Measurements from ENCODE around the gene SRP68.
"Not testable (repeated sequence)": the region's sequence is repeated elsewhere in the genome, so short reads cannot be mapped to it uniquely, and the experiment has no call there.

The SRP68 gene

DNA sequence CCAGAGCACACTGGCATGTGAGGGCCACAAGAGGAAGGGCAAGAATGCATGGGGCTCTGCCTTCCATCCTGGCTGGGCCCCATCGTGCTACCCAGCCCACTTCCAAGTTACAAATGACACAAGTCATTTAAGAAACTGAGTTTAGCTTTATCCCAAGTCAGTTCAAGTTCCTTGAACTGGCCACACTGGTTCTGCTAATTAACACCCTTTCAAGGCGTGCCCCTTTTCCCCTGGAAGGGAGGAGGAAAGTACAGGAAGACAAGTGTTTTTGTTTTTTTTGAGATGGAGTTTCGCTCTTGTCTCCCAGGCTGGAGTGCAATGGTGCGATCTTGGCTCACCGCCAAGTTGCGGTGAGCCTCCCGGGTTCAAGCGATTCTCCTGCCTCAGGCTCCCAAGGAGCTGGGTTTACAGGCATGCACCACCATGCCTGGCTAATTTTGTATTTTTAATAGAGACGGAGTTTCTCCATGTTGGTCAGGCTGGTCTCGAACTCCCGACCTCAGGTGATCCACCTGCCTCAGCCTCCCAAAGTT, 27.8 kb downstream of the SRP68 start:
- DNase-seq (ENCODE audit: low spot score): not testable (repeated sequence)

DNA sequence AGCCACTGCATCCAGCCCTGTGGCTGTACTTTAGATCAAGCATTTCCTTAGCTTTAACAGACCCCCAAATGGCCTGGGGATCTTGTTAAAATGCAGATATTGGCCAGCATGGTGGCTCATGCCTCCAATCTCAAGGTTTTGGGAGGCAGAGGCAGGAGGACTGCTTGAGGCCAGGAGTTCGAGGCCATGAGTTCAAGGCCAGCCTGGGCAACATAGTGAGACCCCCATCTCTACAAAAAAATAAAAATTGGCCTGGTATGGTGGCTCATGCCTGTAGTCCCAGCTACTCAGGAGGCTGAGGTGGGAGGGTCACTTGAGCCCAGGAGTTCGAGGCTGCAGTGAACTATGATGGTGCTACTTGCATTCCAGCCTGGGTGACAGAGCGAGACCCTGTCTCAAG, 29.4 kb downstream of the SRP68 start:
- not testable (repeated sequence) for DNase-seq (ENCODE audit: low spot score)

DNA sequence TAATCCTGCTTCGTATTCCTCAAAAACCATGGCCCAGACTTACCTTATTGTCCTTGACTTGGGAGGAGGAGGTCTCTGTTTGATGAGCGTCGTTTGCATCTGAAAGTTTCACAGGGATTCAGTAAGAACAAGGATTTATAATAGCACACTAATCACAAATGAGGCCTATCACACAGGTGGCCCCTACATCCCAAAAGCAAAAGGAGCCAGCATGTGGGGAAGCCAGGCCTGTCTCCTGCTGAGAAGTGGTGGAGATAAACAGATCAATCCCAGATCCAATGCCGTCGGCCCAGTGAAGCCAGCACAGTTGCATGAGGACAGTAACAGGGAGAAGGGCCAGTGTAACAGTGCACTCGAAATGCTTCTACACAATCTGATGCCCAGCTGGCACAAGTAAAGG, 31.9 kb downstream of the SRP68 start:
- no peak for DNase-seq (ENCODE audit: low spot score)

DNA sequence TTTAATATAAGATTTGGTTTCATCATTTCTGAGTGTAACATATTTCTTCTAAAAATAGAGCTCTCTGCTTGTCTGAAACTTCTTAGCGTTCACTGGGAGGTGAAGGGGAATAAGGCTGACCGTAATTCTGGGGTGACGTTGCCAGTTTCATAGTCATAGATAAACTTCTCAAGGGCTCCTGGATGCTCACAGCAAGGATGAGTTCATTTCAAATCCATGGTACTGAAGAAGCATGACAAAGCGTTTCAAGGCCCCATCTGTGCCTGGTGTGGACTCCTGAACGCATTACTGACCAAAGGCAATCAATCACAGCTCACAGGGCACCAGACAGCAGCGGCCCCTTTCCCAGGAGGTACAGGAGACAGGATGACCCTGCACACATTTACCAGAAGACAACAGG, 33.2 kb downstream of the SRP68 start:
- DNase-seq (ENCODE audit: low spot score): no peak

DNA sequence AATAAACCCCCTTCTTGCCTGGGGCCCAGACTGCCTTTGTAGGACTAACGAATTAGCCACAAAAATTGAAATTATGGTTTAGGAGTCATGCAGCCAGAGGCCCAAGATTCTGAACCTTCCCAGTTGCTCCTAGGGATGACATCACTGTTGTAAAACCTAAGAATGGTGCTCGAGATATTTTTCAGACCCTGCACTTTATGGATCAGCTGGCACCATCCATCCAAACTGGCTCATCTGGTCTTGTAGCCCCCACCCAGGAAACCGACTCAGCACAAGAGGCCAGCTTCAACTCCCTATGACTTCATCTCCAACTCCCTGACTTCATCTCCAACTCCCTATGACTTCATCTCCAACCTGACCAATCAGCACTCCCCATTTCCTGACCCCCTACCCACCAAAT, 34.3 kb downstream of the SRP68 start:
- DNase-seq (ENCODE audit: low spot score): no peak

DNA sequence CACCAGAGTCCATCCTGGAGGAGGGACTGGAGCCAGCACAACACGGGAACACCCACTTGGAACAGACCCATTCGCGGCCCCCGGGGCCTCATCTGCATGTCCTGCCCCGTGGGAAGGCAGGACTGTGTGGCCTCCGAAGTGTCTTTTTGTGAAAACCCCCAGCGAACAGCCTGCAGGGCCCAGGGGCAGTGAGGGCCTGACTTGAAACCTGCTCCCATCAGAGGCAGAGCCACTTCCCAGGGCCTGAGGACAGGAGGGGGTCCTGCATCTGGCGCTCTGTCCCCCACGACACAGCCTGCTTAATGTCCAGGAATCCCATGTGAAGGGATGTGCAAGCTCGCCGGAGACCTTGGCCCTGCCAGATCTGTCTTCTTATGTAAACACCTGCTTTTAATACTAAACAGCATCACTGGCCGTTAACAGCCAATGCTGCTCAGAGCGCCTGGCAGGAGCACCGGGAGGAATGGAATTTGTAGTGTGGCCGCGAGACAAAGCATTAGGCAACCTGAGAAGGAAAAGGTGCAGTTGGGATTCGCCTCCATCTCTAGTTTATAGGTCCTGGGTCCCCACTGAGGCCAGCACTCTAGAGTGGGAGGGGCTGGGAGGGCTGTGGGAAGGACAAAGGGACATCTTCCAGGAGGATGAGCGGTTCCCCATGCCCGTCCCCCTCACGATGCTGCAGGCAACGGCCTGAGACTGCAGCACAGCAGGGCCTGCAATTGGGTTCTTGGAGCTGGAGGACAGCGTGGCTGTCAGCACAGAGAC, 35.6 kb downstream of the SRP68 start:
- DNase-seq (ENCODE audit: low spot score): no peak

DNA sequence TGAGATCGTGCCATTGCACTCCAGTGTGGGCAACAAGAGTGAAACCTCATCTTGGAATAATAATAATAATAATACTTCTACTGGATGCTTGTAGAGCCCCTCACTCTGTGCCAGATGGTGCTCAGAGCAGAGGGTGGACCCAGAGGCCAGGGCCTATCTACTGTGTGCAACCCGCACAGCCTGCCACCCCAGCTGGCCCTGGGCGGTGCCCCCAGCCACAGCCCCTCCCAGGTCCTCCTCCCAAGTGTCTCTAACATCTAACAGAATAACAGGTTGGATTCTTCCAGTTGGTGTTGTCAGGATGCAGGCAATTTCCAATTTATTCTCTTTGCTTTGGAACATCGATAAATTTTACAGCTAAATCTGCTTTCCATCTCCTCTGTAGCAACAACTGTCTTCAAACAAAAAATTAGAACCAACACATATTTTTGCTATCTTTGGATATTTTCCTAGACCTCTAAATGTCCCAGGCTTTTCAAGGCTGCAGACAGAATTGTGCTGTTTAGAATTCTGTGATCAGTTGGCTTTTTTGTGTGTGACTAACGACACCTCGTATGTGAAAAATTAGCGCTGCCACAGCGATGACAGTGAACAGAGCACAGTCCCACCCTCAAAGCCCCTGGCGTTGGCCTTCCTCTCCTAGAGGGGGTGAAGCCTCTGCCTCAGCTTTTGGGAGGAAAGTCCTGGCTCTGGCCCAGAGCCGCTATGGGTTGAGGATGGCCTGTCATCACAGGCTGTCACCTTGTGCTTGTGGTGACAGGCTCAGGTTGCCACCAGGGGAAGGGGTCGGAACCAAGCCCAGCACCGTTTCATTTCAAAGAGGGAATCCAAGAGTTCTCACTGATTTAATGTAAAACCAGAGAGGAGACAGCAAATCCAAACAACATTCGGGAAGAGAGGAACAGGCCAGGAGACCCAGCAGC, 37.6 kb downstream of the SRP68 start:
- no peak for DNase-seq (ENCODE audit: low spot score)

DNA sequence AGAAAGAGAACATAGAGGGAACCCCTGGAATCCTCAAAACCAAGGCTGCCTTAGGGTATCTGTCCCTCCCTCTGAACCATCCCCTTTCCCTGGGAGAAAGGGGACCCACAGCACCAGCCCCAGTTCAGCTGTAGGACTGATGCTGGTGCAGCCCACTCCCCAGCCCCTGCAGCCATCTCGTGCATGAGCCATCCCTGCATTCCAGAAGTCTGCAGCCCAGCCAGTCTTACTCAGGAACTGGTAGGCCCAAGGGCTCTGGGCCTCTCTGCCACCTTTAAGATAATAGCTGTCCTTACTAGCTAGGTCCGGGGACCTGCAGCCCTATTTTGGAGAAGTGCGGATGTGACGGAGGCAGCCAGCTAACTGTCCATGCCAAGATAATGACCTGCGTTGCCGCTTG, 39.2 kb downstream of the SRP68 start:
- no peak for DNase-seq (ENCODE audit: low spot score)

DNA sequence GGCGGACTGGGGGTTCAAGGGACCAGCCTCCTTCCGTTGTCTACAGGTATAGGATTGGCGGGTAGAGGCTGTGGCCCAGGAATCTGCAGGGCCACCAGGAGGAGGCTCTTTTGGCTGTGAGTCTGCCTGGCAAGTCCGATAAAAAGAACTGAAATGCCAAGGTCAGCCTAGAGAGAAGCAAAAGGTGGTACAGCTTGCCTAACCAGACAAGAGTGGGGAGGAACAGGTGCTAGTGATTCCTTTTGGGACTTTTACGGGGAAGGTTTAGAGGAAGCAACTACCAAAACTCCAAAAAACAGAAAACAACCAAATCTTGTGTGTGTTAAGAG, 39.6 kb downstream of the SRP68 start:
- no peak for DNase-seq (ENCODE audit: low spot score)

DNA sequence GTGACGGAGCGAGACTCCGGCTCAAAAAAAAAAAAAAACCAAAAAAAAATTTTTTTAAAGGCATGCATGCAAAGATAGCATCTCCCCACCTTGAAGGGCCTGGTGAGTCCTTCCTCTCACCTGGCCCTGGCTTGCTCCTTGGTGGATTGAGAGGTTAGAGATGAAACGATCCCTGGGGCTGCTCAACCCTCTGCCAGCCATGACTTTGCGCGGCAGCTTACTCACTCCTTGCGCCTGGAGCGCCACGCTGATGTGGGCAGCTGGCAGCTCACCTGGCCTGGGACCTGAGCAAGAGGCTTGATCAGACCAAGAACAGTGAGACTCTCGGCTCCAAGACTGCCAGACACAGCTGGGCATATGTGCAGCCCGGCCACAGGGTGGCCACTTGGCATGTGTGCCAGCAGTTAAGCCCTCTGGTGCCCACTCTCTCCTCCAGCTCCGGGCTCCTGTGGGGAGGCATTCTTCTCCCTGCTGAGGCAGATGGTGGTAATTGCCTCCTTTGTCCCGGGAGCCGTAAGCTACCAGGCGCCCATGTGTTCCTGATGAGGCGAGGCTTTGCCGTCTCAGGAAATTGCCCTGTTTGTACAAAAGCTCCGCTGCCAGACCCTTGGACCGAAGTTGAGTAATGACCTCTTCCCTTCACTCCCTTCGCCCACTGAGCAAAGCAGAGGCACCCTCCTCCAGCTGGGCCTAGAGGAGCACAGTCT, 40.1 kb downstream of the SRP68 start:
- DNase-seq (ENCODE audit: low spot score): no peak

DNA sequence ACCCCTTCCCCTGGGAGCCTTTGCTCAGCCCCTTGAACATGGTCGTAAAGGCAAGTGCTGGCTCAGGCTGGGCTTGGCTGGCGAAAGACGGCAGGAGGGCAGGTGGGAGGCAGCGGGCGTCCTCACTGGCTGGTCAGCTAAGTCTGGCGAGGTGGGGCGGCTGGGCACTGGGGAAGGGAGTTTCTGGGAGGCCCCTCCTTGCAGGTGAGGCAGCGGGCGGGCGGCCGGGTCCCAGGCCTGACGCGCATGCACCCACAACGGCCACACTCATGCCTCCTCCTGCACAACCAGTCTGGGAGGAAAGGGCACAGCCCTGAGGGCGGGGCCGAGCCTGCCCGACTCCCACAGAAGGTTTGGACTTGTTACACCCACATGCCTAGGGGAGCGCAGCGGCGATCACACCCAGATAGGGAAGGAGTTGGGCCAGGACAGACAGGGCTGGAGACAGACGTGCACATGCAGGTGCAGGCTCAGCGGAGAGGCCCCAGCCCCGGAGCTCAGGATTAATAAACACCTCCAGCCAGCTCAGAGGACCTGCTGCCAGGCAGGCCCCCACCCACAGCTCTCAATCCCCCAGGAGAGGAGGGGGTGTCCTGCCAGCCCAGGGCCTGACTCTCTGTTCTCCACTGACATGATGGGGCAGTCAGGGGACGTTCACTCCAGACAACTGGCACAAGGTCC, 45.0 kb downstream of the SRP68 start, which contains the start of gene EVPL:
TSS of gene EVPL (minus strand) at position 148 of the 681 bp plus-strand sequence. CDS start at position 40, 108 bp downstream.
- DNase-seq (ENCODE audit: low spot score): no peak

DNA sequence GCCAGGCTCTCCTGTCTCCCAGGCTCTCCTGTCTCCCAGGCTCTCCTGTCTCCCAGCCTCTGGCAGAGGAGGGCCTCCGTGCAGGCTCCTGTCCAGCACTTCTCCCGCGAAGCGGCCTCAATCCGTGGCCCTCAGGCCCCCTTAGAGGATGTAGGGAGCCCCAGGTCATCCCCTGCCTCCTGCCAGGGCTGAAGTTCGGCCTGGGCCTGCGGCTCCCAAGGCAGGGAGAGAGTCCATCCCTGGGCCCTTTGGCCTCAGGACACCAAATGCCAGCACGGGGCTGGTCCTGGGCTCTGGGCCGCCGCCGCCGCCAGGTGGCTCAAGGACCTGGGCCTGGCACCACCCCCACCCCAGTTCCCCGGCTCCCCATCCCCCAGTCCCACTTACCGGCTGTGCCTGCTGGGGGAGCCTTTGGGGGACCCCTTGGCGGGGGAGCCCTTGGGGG, 45.6 kb downstream of the SRP68 start:
- DNase-seq (ENCODE audit: low spot score): no peak

DNA sequence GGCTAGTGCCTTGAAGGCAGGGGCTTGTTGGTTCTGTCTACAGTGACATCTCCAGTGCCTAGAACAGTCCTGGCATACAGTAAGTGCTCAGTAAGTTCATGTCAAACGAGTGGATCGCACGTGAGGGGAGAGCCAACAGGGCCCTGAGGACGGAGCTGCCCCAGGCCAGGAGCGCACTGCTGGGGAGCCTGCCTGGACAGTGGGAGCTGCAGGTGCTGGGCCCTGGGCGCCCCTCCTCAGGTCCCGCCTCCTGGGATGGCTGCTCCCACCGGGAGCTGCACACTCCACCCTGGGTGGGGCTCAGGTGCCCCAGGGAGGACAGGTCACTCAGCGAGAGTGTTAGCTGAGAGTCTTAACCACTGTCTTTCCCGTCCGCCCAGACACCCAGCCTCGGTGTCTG, 47.0 kb downstream of the SRP68 start:
- DNase-seq (ENCODE audit: low spot score): no peak

DNA sequence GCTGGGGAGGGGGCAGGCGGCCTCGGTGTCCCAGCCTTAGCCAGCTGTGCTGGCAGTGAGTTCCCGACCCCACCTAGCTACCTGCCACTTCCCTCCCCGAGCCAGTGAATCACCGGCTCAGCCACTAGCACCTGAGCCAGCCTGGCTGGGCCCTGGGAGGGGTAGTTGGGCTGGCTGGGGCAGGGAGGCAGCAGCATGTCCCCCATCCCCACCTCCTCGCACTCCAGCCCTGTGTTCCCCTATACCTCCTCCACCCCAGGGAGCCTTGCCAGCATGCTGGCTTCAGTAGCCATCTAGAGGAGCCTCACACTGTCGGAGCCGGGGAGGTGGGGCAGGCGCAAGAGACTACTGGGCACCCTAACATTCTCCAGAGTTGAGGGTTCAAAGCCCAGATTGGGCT, 48.0 kb downstream of the SRP68 start:
- no peak for DNase-seq (ENCODE audit: low spot score)

DNA sequence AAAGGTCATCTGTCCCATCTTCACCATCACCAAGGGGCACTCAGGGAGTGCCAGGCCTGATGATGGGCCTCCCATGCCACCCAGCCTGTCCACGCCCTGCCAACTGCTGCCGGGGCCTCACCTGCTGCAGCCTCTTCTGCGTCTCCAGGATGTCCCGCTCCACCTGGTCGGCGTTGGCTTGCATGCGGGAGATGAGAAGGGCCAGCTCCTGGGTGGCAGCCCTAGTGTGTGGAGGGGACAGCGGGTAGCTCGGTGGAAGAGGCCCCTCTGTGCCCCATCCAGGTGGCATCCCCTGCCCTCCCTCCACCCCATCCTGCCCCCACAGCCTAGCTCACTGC, 48.4 kb downstream of the SRP68 start:
- no peak for DNase-seq (ENCODE audit: low spot score)

DNA sequence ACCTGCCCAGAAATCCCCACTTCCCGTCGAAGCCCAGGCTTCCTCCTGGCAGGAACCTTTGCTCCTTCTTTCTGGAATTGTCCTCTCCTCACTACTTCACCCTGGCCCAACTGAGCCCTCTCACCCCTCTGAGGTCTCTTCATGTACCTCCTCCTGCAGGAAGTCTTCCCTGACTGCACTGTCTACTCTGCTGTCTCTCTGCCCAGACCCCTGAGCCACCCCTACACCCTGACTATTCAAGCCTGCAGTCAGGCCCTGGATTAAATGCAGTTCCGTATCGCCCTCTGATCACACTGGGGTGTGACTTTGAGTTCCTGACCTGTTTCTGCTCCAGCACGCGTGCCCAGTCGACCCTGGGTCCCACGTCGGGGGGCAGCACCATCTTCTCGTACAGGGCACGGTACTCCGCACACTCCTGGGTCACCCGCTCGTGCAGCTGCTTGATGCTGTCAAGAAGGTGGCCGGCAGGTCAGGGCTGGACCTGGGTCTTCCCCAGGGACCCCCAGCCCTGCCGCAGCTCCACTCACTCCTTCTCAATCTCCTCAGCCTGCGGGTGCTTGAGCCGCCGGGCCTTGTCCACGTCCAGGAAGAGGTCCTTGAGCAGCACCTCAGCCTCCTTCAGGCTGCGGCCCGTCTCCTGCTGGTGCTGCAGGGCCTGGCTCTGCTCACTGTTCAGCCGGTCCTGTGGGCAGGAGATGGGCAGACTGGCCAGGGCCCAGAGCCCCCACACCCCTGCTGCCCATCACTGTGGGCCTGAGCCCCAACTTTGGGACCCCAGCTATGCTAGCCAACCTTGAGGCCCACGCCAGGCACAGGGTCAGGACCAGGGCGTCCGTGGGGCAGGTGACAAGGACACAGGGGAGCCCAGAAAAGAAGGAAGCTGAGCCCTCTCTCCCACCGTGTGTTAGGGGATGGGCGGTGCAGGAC, 49.1 kb downstream of the SRP68 start:
- no peak for DNase-seq (ENCODE audit: low spot score)

DNA sequence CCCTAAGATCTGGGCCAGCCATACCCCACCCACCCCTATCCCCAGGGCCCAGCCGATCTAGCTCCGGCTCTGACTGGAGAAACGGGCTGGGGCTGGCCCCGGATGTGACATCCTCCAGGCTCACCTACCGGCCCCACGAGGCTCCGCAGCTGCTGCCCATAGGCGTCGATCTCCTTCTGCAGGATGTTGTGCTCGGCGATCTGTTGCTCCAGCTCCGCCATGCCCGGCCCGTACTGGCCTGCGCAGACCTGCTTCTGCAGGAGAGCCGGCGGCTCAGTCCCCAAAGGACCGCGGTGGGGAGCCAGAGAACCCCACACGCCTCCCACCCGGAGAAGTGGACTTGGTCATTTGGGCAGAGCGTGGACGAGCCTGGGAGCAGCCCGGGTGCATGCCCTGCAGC, 50.0 kb downstream of the SRP68 start:
- DNase-seq (ENCODE audit: low spot score): no peak

DNA sequence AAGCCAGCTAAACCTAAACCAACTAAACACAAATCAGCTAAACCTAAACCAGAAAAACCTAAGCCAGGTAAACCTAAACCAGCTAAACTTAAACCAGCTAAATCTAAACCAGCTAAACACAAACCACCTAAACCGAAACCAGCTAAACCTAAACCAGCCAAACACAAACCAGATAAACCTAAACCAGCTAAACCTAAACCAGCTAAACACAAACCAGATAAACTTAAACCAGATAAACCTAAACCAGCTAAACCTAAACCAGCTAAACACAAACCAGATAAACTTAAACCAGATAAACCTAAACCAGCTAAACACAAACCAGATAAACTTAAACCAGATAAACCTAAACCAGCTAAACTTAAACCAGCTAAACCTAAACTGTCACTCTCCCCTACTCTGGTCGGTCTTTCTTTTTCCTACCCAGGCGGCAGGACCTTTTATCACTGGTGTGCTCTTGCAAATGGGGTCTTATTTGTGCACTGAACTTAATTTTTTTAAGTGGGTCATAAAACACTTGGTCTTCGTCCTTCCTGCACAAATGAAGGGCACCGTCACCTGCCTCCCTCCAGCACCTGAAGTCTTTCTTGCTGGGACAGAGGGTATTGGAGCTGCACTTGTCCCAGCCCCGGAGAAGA, 52.4 kb downstream of the SRP68 start:
- no peak for DNase-seq (ENCODE audit: low spot score)

DNA sequence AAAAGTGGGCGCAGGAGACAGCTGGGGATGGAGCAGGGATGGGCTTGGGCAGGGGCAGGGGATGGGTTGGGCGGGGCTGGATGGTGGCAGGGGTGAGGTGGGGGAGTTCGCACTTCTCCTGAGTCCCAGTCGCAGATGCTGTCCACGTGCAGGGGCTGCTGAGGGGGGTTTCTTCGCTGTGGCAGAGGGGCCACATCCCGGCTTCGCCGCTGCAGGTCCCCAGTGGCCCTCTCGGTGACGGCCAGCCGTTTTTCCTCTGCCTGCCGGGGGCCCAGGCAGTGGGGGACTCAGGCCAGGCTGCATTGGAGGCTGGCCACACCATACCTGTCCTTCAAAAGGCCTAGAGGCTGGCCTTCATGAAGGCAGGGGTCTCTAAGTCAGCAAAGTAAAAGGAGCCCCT, 53.5 kb downstream of the SRP68 start:
- DNase-seq (ENCODE audit: low spot score): no peak

DNA sequence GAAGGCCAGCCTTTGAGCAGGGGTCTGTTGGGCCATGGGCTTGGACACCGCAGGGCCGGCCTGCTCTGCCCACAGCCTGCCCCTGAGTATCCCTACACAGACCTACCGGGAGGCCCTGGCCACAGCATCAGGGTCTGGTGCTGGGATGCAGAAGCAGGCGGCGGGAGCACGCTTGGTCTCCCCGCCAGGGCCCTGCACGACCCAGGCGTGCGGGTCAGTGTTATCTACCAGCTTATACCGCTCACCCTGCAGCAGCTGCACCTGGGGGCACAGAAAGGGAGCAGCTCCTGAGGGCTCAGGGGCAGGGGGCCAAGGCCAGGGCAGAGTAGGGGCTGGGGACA, 54.0 kb downstream of the SRP68 start:
- no peak for DNase-seq (ENCODE audit: low spot score)
